CD4-positive, alpha-beta T cell treated with Interleukin-10 for 1 hour (primary cell): ENCODE measurements around the gene ZNF276.
"Not testable (repeated sequence)": the region's sequence is repeated elsewhere in the genome, so short reads cannot be mapped to it uniquely, and the experiment has no call there.

Experiments used
- DNase-seq: peaks from one replicate; pipeline ENCODE4 v3.0.0-alpha.2; 2020

The ZNF276 gene

GRCh38 chr16:89720813-89721545, at the start of gene ZNF276, which contains the start of gene VPS9D1:
TSS of gene ZNF276 (plus strand) at chr16:89721537. CDS start at chr16:89721641, 104 bp downstream.
TSS of gene VPS9D1 (minus strand) at chr16:89720898. CDS start at chr16:89720861, 37 bp downstream.
- peak; percentile 84 for DNase-seq

- not testable (repeated sequence) for DNase-seq
Observed at GRCh38 chr16:89671565-89671964, 49.8 kb upstream of the ZNF276 start.

GRCh38 chr16:89672177-89672941, 49.0 kb upstream of the ZNF276 start:
- no peak for DNase-seq

- no peak for DNase-seq
Observed at GRCh38 chr16:89678258-89678657, 43.1 kb upstream of the ZNF276 start.

GRCh38 chr16:89685916-89686315, 35.4 kb upstream of the ZNF276 start:
- no peak for DNase-seq

- peak; percentile 91 for DNase-seq
Observed at GRCh38 chr16:89686520-89687091, 34.7 kb upstream of the ZNF276 start, which contains the start of gene CDK10. TSS of gene CDK10 (plus strand) at chr16:89686689. CDS start at chr16:89686711, 22 bp downstream.

GRCh38 chr16:89687092-89687940, 34.0 kb upstream of the ZNF276 start:
- no peak for DNase-seq

- DNase-seq, result no peak
Observed at GRCh38 chr16:89688395-89688794, 32.9 kb upstream of the ZNF276 start.

GRCh38 chr16:89689142-89689541, 32.2 kb upstream of the ZNF276 start:
- no peak for DNase-seq

GRCh38 chr16:89689621-89690020, 31.7 kb upstream of the ZNF276 start:
- DNase-seq, result not testable (repeated sequence)

GRCh38 chr16:89690392-89690901, 30.9 kb upstream of the ZNF276 start:
- no peak for DNase-seq

GRCh38 chr16:89691231-89691985, 29.9 kb upstream of the ZNF276 start:
- DNase-seq, result no peak

GRCh38 chr16:89691986-89692569, 29.3 kb upstream of the ZNF276 start:
- no peak for DNase-seq

GRCh38 chr16:89693289-89693731, 28.0 kb upstream of the ZNF276 start:
- no peak for DNase-seq

GRCh38 chr16:89693931-89694783, 27.2 kb upstream of the ZNF276 start:
- no peak for DNase-seq

GRCh38 chr16:89694784-89695085, 26.6 kb upstream of the ZNF276 start:
- DNase-seq, result not testable (repeated sequence)

- no peak for DNase-seq
Observed at GRCh38 chr16:89695086-89695874, 26.1 kb upstream of the ZNF276 start.

- DNase-seq, result no peak
Observed at GRCh38 chr16:89695875-89696669, 25.3 kb upstream of the ZNF276 start.
